ENCODE results near the gene LYRM7.

LYRM7 gene

GRCh38 chr5:131160134-131160533 is 10.6 kb upstream of the LYRM7 start:
- no peak for DNase-seq (ENCODE audit: extremely low spot score)

GRCh38 chr5:131163276-131164119 is 7.2 kb upstream of the LYRM7 start:
- ChIA-PET POLR2A (interaction anchor here (0.8 kb wide), 1 partner anchor 103 kb away, joined by 4 read pairs; no protein-coding TSS in a partner anchor), CTCF (interaction anchor here (0.7 kb wide), 1 partner anchor 194 kb away, joined by 3 read pairs; no protein-coding TSS in a partner anchor)
- no peak for TF ChIP-seq ELF4 (IDR thresholded peaks at IDR 0.05)
- TF ChIP-seq SUZ12 (IDR thresholded peaks at IDR 0.05) = no peak
- TF ChIP-seq HDGF (IDR thresholded peaks at IDR 0.05; ENCODE audit: borderline replicate concordance) = no peak
- no peak for TF ChIP-seq NFRKB (IDR thresholded peaks at IDR 0.05)
- TF ChIP-seq LEF1 (IDR thresholded peaks at IDR 0.05; ENCODE audit: borderline replicate concordance) = no peak
- no peak for DNase-seq (ENCODE audit: extremely low spot score)

More at GRCh38 chr5:131160134-131160533, 10.6 kb upstream of the LYRM7 start:
- no peak for TF ChIP-seq HDGF (IDR thresholded peaks at IDR 0.05; ENCODE audit: borderline replicate concordance)
- no peak for TF ChIP-seq ELF4 (IDR thresholded peaks at IDR 0.05)
- TF ChIP-seq NFRKB (IDR thresholded peaks at IDR 0.05) = no peak
- no peak for TF ChIP-seq BHLHE40 (IDR thresholded peaks at IDR 0.05; ENCODE audit: borderline replicate concordance)
- TF ChIP-seq SP1 (IDR thresholded peaks at IDR 0.05) = no peak
- TF ChIP-seq LEF1 (IDR thresholded peaks at IDR 0.05; ENCODE audit: borderline replicate concordance) = no peak
- no peak for TF ChIP-seq FOXA1 (IDR thresholded peaks at IDR 0.05)
- no peak for TF ChIP-seq ZNF384 (IDR thresholded peaks at IDR 0.05)
- TF ChIP-seq ARNT (IDR thresholded peaks at IDR 0.05) = no peak
- TF ChIP-seq FOXK2 (IDR thresholded peaks at IDR 0.05) = no peak
- TF ChIP-seq L3MBTL2 (conservative IDR thresholded peaks at IDR 0.05) = no peak
- no peak for TF ChIP-seq SUZ12 (IDR thresholded peaks at IDR 0.05)
- TF ChIP-seq TARDBP (IDR thresholded peaks at IDR 0.05) = no peak
- no peak for TF ChIP-seq CTBP1 (IDR thresholded peaks at IDR 0.05; ENCODE audit: borderline replicate concordance)
- ChIA-PET POLR2A (no interaction called here), CTCF (no interaction called here)

DNA sequence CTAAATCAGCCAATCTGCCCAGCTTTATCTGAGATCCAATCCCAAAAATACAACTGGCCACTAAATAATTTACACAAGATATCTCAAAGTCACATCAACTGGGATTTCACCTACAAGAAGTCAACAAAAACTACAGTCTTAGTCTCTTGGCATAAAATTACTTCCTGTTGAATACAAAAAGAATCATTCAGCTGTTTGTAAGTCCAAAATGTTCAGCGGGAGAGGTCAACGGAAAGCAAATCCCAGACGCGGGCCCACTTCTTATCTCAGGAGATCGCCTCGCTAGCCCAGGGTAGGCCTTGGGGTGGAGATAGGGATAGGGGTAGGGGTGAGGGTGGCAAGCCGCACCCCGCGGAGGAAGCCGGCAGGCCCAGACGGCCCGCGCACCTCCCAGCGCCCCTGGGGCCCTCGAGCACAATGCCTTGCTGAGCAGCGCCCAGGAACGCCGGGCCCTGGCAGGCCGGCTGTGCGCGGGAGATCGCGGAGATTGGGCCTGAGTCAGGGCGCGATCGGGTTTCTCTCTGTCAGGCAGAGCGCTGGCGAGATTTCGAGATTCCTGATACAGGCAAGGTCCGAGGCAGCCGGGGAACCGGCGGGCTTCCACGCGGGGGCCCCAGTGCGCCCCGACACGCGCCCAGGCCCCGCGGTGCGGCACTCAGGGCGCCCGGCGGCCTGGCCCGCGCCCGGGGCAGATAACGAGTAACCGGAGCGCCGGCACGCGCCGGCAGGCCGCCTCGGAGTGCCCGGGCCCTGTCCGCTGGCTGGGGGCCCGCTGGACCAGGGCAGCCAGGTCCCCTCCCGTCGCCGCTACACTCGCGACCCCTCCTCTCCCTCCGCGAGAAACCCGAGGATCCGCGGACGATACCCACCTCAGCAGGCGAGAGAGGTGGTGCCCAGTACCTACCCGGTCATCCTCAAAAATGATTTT is 6.3 kb upstream of the LYRM7 start:
- TF ChIP-seq L3MBTL2 (conservative IDR thresholded peaks at IDR 0.05) = peak; percentile 75
- no peak for TF ChIP-seq SP1 (IDR thresholded peaks at IDR 0.05)
- CTCF ChIA-PET = no interaction called here
- DNase-seq (ENCODE audit: extremely low spot score) = peak; percentile 69
- POLR2A ChIA-PET = interaction anchor here (0.8 to 1.0 kb wide), 8 partner anchors 8 to 102 kb away, joined by 3 to 6 read pairs (median 4); partner anchors contain the start of gene CDC42SE2

DNA sequence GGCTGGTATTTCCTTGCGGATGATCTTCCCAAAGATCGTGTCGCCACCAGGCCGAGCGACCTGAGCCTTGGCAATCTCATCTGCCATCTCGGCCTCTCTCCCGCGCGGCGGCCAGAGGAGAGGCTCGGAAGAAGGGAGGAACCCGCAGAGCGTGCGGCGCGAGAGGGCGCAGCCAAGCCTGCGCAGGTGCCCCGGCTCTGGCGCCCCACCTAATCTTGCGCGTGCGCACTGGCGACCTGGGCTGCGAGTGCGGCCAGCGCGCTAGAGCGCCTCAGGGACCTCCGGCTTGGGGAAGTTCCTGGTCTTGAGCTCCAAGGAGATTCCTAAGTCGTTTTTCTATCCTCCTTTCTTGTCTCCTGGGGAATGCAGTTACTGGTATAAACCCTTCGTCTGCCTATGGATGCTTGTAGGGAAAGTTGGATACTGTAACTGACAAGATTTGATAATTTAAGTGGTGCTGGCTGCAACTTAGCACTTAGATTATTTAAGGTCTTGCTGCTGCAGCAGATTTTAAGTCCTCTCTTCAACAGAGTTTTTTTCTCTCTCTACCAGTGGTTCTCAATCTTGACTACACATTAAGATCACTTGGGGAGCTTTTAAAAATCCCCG is 5.5 kb upstream of the LYRM7 start, which contains the start of gene HINT1:
Gene HINT1 (minus strand): TSS at position 138 of the 609 bp plus-strand sequence. CDS start 51 bp downstream, at position 87.
- TF ChIP-seq ELF4 (IDR thresholded peaks at IDR 0.05) = 0 out of 2 replicates have a peak, but pooled peaks have one; percentile 45
- TF ChIP-seq L3MBTL2 (conservative IDR thresholded peaks at IDR 0.05) = peak; percentile 10
- no peak for TF ChIP-seq BHLHE40 (IDR thresholded peaks at IDR 0.05; ENCODE audit: borderline replicate concordance)
- CTCF ChIA-PET = interaction anchor here (0.6 to 0.9 kb wide), 2 partner anchors 217 to 443 kb away, joined by 3 read pairs; no protein-coding TSS in a partner anchor
- DNase-seq (ENCODE audit: extremely low spot score) = peak; percentile 94
- POLR2A ChIA-PET = interaction anchor here (1.0 kb wide), 7 partner anchors 9 to 99 kb away, joined by 3 to 6 read pairs (median 3); partner anchors contain the start of gene CDC42SE2

- POLR2A ChIA-PET = no interaction called here
- CTCF ChIA-PET = no interaction called here
- TF ChIP-seq BHLHE40 (IDR thresholded peaks at IDR 0.05; ENCODE audit: borderline replicate concordance) (no peak), SUZ12 (IDR thresholded peaks at IDR 0.05) (no peak), LEF1 (IDR thresholded peaks at IDR 0.05; ENCODE audit: borderline replicate concordance) (no peak), L3MBTL2 (conservative IDR thresholded peaks at IDR 0.05) (no peak), TARDBP (IDR thresholded peaks at IDR 0.05) (no peak), PKNOX1 (IDR thresholded peaks at IDR 0.05) (no peak), ELF4 (IDR thresholded peaks at IDR 0.05) (no peak), FOXA1 (IDR thresholded peaks at IDR 0.05) (no peak), ARNT (IDR thresholded peaks at IDR 0.05) (no peak), ZNF384 (IDR thresholded peaks at IDR 0.05) (no peak), SP1 (IDR thresholded peaks at IDR 0.05) (no peak), NFRKB (IDR thresholded peaks at IDR 0.05) (no peak), CTBP1 (IDR thresholded peaks at IDR 0.05; ENCODE audit: borderline replicate concordance) (no peak), FOXM1 (IDR thresholded peaks at IDR 0.05; ENCODE audit: borderline replicate concordance) (no peak), FOXK2 (IDR thresholded peaks at IDR 0.05) (no peak), HDGF (IDR thresholded peaks at IDR 0.05; ENCODE audit: borderline replicate concordance) (no peak)
- no peak for DNase-seq (ENCODE audit: extremely low spot score)
Measured at GRCh38 chr5:131167615-131168014, 3.1 kb upstream of the LYRM7 start.

GRCh38 chr5:131169810-131170539 is 769 bp upstream of the LYRM7 start:
- POLR2A ChIA-PET = interaction anchor here (0.8 to 1.1 kb wide), 2 partner anchors 45 to 94 kb away, joined by 3 to 4 read pairs; partner anchors contain the start of gene CDC42SE2
- CTCF ChIA-PET = no interaction called here
- no peak for TF ChIP-seq ARNT (IDR thresholded peaks at IDR 0.05)
- no peak for TF ChIP-seq BHLHE40 (IDR thresholded peaks at IDR 0.05; ENCODE audit: borderline replicate concordance)
- no peak for TF ChIP-seq FOXK2 (IDR thresholded peaks at IDR 0.05)
- TF ChIP-seq LEF1 (IDR thresholded peaks at IDR 0.05; ENCODE audit: borderline replicate concordance) = no peak
- TF ChIP-seq SUZ12 (IDR thresholded peaks at IDR 0.05) = no peak
- TF ChIP-seq FOXA1 (IDR thresholded peaks at IDR 0.05) = no peak
- TF ChIP-seq SP1 (IDR thresholded peaks at IDR 0.05) = no peak
- no peak for TF ChIP-seq PKNOX1 (IDR thresholded peaks at IDR 0.05)
- TF ChIP-seq ELF4 (IDR thresholded peaks at IDR 0.05) = no peak
- DNase-seq (ENCODE audit: extremely low spot score) = no peak

Measured in HEK293T (cell line).